HG03520 (cell line): ENCODE results near the gene HS2ST1.
A peak's percentile ranks its signal among the peaks of the same experiment; 100 is the strongest.
"Not testable (repeated sequence)": the region's sequence is repeated elsewhere in the genome, so short reads cannot be mapped to it uniquely, and the experiment has no call there.

Experiments
- ATAC-seq: cut with Tn5 transposase; IDR thresholded peaks from one replicate; pipeline ENCODE4 v1.9.1; 2021; ENCODE audit warnings: mild to moderate bottlenecking, moderate library complexity; ENCODE audit not compliant: unreplicated experiment

The HS2ST1 gene

DNA sequence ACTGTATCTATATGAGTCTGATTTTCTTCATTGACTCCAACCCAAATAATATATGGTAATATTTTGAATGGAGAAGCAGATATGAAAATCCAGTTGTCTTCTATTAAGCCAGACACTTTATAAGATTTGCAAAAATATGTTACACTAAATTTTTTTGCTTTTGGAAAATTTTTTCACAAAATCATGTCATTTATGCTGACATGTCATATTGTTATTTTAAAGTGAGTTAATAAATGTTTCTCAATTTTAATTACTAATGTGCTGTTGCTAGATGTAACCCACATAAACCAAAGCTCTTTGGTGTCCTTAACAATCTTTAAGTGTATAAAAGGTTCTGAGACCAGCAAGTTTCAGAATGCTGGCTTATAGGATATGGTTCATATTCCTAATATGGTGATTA is 142.5 kb downstream of the HS2ST1 start:
- ATAC-seq, result no peak

DNA sequence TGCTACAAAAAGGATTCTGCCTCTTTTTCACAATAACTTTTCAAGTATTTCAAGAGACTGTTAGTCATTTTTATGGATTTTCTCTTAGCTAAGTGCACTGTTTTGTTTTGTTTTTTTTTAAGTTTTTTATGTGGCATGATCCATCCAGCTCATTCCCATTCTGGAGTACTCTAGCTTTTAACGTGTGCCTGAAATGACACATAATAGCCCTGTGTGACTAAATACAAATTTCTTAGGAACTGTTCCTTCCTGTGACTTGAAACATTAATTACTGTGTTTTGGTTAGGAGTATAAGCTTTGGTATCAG is 143.9 kb downstream of the HS2ST1 start:
- ATAC-seq, result no peak

GRCh38 chr1:87061742-87062156 is 147.3 kb downstream of the HS2ST1 start:
- peak; percentile 38 for ATAC-seq

GRCh38 chr1:87062687-87063086 is 148.3 kb downstream of the HS2ST1 start:
- no peak for ATAC-seq

DNA sequence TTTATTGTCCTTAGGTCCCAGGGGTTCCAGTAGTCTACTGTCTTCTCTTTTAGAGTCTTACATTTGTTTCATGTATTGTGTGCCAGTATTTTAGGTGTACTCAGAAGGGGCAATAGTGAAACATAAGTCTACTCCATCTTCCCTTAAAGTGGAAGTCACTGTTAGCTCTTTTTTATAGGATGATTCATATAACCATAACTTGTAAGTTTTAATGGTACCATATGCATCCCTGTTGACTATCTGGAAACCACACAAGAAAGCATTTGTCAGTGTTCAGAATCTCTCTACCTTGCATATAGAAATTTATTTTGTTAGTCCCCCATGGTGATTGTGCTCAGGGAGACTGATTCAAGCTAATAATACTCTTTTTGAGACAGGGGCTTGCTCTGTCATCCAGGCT is 149.9 kb downstream of the HS2ST1 start:
- no peak for ATAC-seq

GRCh38 chr1:87064986-87065385 is 150.6 kb downstream of the HS2ST1 start:
- ATAC-seq, result no peak

GRCh38 chr1:87066708-87067107 is 152.3 kb downstream of the HS2ST1 start:
- not testable (repeated sequence) for ATAC-seq

DNA sequence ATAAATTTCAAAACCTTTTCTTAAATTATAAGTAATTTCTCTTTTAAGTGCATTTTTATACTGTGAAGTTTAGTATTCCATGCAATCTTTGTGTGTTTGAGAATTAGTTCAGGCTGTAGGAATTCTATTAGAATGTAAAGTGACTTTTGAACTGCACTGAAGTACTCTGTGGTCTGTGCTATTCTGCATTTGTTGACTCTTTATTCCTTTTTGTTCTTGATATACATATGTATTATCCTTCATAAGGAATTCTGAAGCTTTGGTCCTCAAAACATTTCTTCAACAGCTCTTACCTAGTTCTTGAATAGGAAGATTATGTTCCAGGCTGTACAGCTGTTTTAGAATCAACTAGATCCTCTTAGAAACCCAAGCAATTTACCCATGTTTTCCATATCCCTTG is 158.0 kb downstream of the HS2ST1 start:
- ATAC-seq, result no peak

GRCh38 chr1:87072904-87073303 is 158.5 kb downstream of the HS2ST1 start:
- ATAC-seq, result no peak

GRCh38 chr1:87074001-87074795 is 159.8 kb downstream of the HS2ST1 start:
- no peak for ATAC-seq

GRCh38 chr1:87077959-87078639 is 163.7 kb downstream of the HS2ST1 start:
- no peak for ATAC-seq

DNA sequence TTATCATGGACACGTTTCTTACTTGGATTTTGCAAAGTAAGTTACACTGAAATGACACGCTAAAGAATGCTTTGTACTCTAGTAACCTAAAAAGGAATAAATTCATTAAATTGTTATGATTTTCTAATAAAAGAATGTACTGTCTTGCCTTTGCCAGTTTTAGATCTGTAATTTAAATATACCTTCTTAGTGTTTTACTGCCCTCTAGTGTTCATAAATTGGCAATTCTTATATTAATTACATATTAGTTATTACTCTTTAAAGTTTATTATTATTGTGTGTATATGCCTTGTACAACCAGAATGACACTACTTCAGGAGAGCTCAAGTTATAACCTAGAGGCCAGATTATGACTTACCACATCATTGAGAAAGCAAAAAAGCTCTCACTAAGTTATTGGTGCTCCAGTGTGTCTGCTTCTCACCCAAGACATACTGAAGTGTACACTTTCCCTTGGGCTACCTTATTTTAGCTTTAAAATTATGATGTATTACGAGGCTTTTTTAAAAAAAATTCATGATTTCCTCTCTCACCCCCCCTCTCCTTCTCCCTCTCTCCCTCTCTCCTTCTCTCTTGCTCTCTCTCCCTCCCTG is 169.9 kb downstream of the HS2ST1 start:
- ATAC-seq, result no peak

DNA sequence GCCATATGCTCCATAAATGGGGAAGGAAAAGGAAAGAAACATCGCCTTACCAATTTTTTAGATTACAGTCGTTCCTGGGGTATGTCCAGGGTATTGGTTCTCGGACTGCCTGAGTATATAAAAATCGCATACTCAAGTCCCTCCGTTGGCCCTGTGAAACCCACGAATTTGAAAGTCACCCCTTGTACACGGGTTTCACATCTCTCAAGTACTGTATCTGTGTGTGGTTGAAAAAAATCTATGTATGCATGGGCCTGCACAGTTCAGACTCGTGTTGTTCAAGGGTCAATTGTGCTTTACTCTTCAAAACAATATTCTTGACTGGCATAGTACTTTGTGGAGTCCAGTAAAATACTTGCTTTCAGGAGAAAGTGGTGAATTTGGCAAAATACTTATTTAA is 171.7 kb downstream of the HS2ST1 start:
- no peak for ATAC-seq

GRCh38 chr1:87089070-87089736 is 174.8 kb downstream of the HS2ST1 start:
- no peak for ATAC-seq

DNA sequence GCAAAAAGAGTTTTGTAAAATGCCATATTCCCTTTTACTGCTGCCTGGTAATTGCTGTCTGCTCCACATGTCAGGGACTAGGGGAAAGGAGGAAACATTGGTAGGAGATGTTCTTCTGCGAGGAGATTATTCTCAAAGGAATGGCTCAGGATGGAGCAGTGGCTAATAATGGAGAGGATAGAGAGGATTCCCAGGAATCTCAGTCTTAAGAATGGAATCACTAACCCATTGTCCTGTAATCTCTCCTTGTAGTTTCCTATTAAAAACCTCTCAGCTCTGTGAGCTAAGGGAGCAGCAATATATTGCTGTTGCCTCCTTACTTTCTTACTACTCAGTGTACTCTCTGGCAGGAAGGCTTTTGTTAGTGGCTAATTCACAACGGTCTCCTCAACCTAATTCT is 175.4 kb downstream of the HS2ST1 start:
- no peak for ATAC-seq

DNA sequence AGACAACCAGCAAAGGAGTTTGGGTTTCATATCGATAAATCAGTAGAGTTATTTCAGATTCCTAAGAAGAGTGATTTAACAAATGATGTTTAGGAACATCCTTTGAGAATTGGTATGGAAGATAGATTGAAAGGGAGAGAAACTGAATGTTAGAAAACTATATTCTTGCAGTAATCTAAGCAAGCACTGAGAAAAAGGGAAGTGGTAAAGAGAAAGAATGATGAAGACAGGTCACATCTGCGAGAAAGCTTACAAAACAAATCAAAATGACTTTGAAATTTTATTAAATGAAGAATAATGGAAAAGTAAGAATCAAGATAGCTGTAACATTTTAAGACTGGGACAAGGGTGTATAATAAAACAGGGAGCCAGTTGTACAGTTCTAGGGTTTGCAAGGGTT is 177.0 kb downstream of the HS2ST1 start:
- no peak for ATAC-seq

DNA sequence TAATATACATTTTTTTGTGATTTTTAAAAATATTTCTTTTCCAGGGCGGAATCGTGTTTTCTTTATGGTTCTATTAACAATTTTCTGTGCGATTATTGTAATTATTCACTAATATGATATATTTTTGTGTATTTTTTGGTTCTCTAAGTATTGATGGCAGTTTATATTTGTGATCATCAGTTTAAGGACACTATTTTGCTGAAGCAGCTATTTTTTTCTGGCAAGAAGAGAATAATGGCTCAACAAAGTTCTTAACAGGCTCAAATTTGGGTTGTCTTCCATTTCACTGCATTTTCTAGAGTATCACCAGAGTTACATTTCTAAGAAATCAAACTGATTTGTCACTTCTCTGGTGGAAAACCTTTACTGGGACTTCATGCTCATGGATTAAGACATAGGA is 178.4 kb downstream of the HS2ST1 start:
- ATAC-seq, result no peak

DNA sequence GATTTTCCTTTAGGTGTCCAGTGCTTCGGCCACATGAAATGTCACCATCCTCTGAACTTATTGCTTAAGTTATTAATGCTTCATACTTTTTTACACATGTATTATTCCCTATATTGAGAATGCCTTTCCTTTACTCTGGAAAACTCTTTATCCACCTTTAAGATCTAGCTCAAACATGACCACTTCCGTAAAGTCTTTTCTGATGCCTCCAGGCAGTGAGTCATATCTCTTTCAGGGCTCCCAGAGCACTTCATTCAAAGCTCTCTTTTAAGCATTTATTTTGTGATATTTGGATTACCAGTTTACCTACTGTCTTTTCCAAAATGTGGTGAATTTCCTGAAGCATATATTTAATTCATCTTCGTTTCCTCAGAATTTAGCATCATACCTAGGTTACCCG is 178.9 kb downstream of the HS2ST1 start:
- no peak for ATAC-seq

- no peak for ATAC-seq
These were observed 179.8 kb downstream of the HS2ST1 start for GRCh38 chr1:87094238-87094637.

GRCh38 chr1:87100271-87100670 is 185.8 kb downstream of the HS2ST1 start:
- no peak for ATAC-seq

- ATAC-seq, result no peak
These were observed 188.6 kb downstream of the HS2ST1 start for GRCh38 chr1:87103074-87103473.

GRCh38 chr1:87104140-87104539 is 189.7 kb downstream of the HS2ST1 start:
- no peak for ATAC-seq
